SU-DHL-6 (cell line): ENCODE data around the gene SLC12A5.
"Not testable (repeated sequence)": the region's sequence is repeated elsewhere in the genome, so short reads cannot be mapped to it uniquely, and the experiment has no call there.

Experiments used
- H2AFZ ChIP-seq: fragments of 200-600 bp; sonication (generic); 2 replicates; pipeline ENCODE4 v1.6.1; 2014; ENCODE audit warnings: low read depth, mild to moderate bottlenecking, moderate library complexity, mixed read lengths, antibody characterized with exemption, low read length; ENCODE audit not compliant: severe bottlenecking
- H3F3A ChIP-seq: fragments of 200-600 bp; shearing (Covaris generic); 2 replicates; pipeline ENCODE4 v1.6.0; 2016; ENCODE audit warnings: antibody characterized with exemption, mild to moderate bottlenecking; ENCODE audit not compliant: insufficient read depth
- H3K27ac ChIP-seq: fragments of 200-600 bp; sonication (generic); 2 replicates; pipeline ENCODE4 v1.5.1; 2016; ENCODE audit warnings: low read depth, mild to moderate bottlenecking, low read length, moderate library complexity, mixed read lengths
- H3K27me3 ChIP-seq: fragments of 200-600 bp; sonication (generic), shearing (Covaris generic); 2 replicates; pipeline ENCODE4 v1.6.0; 2014; ENCODE audit warnings: mild to moderate bottlenecking, low read length
- H3K36me3 ChIP-seq: fragments of 200-600 bp; sonication (generic); 2 replicates; pipeline ENCODE4 v1.6.1; 2014; ENCODE audit warnings: mild to moderate bottlenecking, low read length, mixed read lengths
- H3K4me2 ChIP-seq: fragments of 300-600, 200-600 bp; shearing (Covaris generic), sonication (generic); 2 replicates; pipeline ENCODE4 v1.6.0; 2014; ENCODE audit warnings: low read length, low read depth, mild to moderate bottlenecking; ENCODE audit not compliant: poor library complexity, severe bottlenecking
- H3K4me3 ChIP-seq: fragments of 200-600 bp; sonication (generic); 2 replicates; pipeline ENCODE4 v1.5.1; 2014; ENCODE audit warnings: antibody characterized with exemption, low read length, mild to moderate bottlenecking, mixed read lengths; ENCODE audit not compliant: insufficient read depth, poor library complexity, severe bottlenecking
- H3K79me2 ChIP-seq: fragments of 200-600 bp; sonication (generic); 2 replicates; pipeline ENCODE4 v1.6.1; 2014; ENCODE audit warnings: mild to moderate bottlenecking, low read length, moderate library complexity; ENCODE audit not compliant: insufficient read depth
- H3K9ac ChIP-seq: fragments of 200-600 bp; sonication (generic); 2 replicates; pipeline ENCODE4 v1.7.0; 2014; ENCODE audit warnings: mild to moderate bottlenecking, low read length
- H3K9me2 ChIP-seq: fragments of 200-600 bp; sonication (generic); replicated peaks from 2 replicates; pipeline ENCODE4 v1.6.1; 2014; ENCODE audit warnings: low read length; ENCODE audit not compliant: insufficient read depth
- H3K9me3 ChIP-seq: fragments of 200-600 bp; sonication (generic); 2 replicates; pipeline ENCODE4 v1.6.1; 2014; ENCODE audit warnings: low read length, mixed read lengths; ENCODE audit not compliant: insufficient read depth
- H4K20me1 ChIP-seq: fragments of 200-600 bp; sonication (generic); 2 replicates; pipeline ENCODE4 v1.6.1; 2014; ENCODE audit warnings: low read depth, mild to moderate bottlenecking, antibody characterized with exemption, low read length, moderate library complexity, mixed read lengths
- CTCF ChIP-seq: fragments of 200-600 bp; sonication (generic); IDR thresholded peaks from one replicate; pipeline ENCODE4 v1.5.1; 2017; ENCODE audit warnings: antibody characterized with exemption, mild to moderate bottlenecking, low read length, moderate library complexity; ENCODE audit not compliant: insufficient read depth, poor library complexity, severe bottlenecking
- EZH2phosphoT487 ChIP-seq: fragments of 200-600 bp; sonication (generic), shearing (Covaris generic); conservative IDR thresholded peaks from 2 replicates; pipeline ENCODE4 v1.6.1; 2018; ENCODE audit warnings: mild to moderate bottlenecking, antibody characterized with exemption, low read length, moderate library complexity, mixed read lengths

Gene SLC12A5

GRCh38 chr20:45993197-45993951 lies 35.6 kb upstream of the SLC12A5 start:
- no peak overlapping the region for H3K9ac ChIP-seq
- no peaks in the 10 kb centered on the region for H3K9me3 ChIP-seq
- H3K4me3 ChIP-seq: no peak overlapping the region
- no peak overlapping the region for H3K4me2 ChIP-seq
- H3K36me3 ChIP-seq: no peaks in the 10 kb centered on the region
- no peaks in the 10 kb centered on the region for H3K27me3 ChIP-seq
- no peaks in the 10 kb centered on the region for H3K79me2 ChIP-seq
- no peak overlapping the region for H3K27ac ChIP-seq
- no peaks in the 10 kb centered on the region for H3F3A ChIP-seq
- H4K20me1 ChIP-seq: no peaks in the 10 kb centered on the region
- H2AFZ ChIP-seq: no peak overlapping the region
- TF ChIP-seq EZH2phosphoT487 (no peak), CTCF (no peak)
- no peaks in the 10 kb centered on the region for H3K9me2 ChIP-seq

- Histone ChIP-seq H3F3A (no peaks in the 10 kb centered on the region), H3K4me3 (no peak overlapping the region), H3K36me3 (no peaks in the 10 kb centered on the region), H3K27ac (no peak overlapping the region), H3K9me3 (no peaks in the 10 kb centered on the region), H3K27me3 (no peaks in the 10 kb centered on the region), H3K79me2 (no peaks in the 10 kb centered on the region), H3K9ac (no peak overlapping the region), H3K4me2 (no peak overlapping the region), H2AFZ (no peak overlapping the region), H3K9me2 (no peaks in the 10 kb centered on the region), H4K20me1 (no peaks in the 10 kb centered on the region)
- TF ChIP-seq EZH2phosphoT487: no peak
- TF ChIP-seq CTCF: no peak
Observed at GRCh38 chr20:45994761-45995493, 34.1 kb upstream of the SLC12A5 start.

GRCh38 chr20:45995495-45996097 lies 33.4 kb upstream of the SLC12A5 start:
- not testable (repeated sequence) for H3K27ac ChIP-seq, H3K79me2 ChIP-seq, H2AFZ ChIP-seq, H3K4me3 ChIP-seq, H3K9ac ChIP-seq, H3K9me2 ChIP-seq, H3K4me2 ChIP-seq, H4K20me1 ChIP-seq, H3K9me3 ChIP-seq, H3F3A ChIP-seq, H3K36me3 ChIP-seq, H3K27me3 ChIP-seq

GRCh38 chr20:45997187-45997586 lies 31.8 kb upstream of the SLC12A5 start:
- H3K4me2 ChIP-seq: no peak overlapping the region
- H3K27me3 ChIP-seq: no peaks in the 10 kb centered on the region
- TF ChIP-seq CTCF (no peak), EZH2phosphoT487 (no peak)
- H3K9ac ChIP-seq: no peak overlapping the region
- H3K9me3 ChIP-seq: no peaks in the 10 kb centered on the region
- no peaks in the 10 kb centered on the region for H3K36me3 ChIP-seq
- H4K20me1 ChIP-seq: no peaks in the 10 kb centered on the region
- H3K9me2 ChIP-seq: no peaks in the 10 kb centered on the region
- no peak overlapping the region for H2AFZ ChIP-seq
- H3F3A ChIP-seq: no peaks in the 10 kb centered on the region
- H3K4me3 ChIP-seq: no peak overlapping the region
- no peak overlapping the region for H3K27ac ChIP-seq
- no peaks in the 10 kb centered on the region for H3K79me2 ChIP-seq
